GM12875 (cell line): Measurements from ENCODE around the gene JAKMIP1.

Source experiments
- H3K4me3 ChIP-seq: one replicate; pipeline ENCODE4 v1.5.1; 2011; ENCODE audit warnings: low read depth, low read length, control low read depth
- TF ChIP-seq, protein P1 (sequence below): IDR thresholded peaks from 2 replicates; pipeline ENCODE4 v1.5.1; 2011; ENCODE audit warnings: low read depth, mild to moderate bottlenecking, control low read depth, inconsistent platforms, low read length, moderate library complexity, borderline replicate concordance; ENCODE audit not compliant: insufficient read depth

The JAKMIP1 gene

GRCh38 chr4:6019316-6020263 is 180.8 kb downstream of the JAKMIP1 start:
- no peak overlapping the region for H3K4me3 ChIP-seq
- TF ChIP-seq, protein P1, sequence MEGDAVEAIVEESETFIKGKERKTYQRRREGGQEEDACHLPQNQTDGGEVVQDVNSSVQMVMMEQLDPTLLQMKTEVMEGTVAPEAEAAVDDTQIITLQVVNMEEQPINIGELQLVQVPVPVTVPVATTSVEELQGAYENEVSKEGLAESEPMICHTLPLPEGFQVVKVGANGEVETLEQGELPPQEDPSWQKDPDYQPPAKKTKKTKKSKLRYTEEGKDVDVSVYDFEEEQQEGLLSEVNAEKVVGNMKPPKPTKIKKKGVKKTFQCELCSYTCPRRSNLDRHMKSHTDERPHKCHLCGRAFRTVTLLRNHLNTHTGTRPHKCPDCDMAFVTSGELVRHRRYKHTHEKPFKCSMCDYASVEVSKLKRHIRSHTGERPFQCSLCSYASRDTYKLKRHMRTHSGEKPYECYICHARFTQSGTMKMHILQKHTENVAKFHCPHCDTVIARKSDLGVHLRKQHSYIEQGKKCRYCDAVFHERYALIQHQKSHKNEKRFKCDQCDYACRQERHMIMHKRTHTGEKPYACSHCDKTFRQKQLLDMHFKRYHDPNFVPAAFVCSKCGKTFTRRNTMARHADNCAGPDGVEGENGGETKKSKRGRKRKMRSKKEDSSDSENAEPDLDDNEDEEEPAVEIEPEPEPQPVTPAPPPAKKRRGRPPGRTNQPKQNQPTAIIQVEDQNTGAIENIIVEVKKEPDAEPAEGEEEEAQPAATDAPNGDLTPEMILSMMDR = peak; percentile 76

GRCh38 chr4:6018331-6018730 is 182.0 kb downstream of the JAKMIP1 start, which contains the start of gene C4orf50:
TSS of gene C4orf50 (minus strand) at chr4:6018431.
- TF ChIP-seq, protein P1 = no peak
- H3K4me3 ChIP-seq = no peak within 1 kb of the TSS

DNA sequence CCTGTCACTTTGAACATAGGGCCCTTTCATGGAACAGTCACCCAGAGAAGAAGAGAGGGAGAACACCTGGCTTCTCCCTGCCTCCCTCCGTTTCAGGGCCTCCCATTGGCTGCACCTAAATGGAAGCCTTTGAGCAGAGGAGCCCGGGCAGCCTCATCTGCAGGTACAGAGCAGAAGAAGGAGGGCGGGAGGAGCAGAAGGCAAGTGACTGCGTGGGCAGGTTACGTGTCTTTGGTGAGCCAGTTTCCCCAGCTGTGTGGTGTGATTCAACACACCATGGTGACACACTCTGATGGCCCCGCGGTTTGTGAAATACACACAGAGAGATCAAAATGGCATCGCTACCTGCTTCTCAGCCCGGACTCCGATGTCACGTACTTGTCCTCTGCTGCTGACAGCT is 182.5 kb downstream of the JAKMIP1 start:
- H3K4me3 ChIP-seq = no peak overlapping the region
- TF ChIP-seq, protein P1 = no peak

DNA sequence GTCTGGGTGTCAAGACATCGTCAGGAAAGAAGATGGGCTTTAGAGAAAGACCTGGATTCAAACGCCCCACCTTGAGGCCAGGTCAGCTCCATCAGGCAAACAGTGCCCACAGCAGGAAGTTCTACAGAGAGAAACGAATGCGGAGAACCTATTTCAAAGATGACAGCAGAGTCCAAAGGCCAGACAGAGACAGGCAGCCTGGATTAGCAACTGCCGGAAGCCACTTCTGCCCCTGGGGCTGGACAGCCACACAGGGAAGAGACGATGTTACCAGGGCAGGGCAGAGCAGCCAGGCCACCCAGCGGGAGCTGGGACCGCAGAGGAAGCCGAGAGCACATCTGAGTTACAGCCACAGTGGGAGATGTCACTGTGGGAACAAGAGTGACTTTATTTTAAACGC is 183.3 kb downstream of the JAKMIP1 start:
- TF ChIP-seq, protein P1 = no peak
- no peak overlapping the region for H3K4me3 ChIP-seq

DNA sequence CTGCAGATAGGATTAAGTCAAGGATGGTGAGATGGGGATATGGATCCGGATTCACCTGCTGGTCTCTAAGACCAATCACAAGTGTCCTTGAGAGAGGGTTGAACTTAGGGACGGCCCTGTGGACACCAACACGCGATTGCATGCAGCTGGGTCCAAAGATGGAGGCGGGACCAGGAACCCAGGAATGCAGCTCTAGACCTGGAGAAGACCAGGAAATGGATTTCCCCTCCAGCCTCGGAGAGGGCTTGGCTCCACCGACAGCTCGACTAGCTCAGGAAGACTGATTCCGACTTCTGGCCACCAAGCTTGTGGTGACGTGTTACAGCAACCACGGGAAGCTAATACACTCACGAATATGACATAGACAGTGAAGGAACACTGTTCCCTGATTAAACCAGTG is 186.8 kb downstream of the JAKMIP1 start:
- no peak overlapping the region for H3K4me3 ChIP-seq
- TF ChIP-seq, protein P1 = no peak

- H3K4me3 ChIP-seq = no peak overlapping the region
- TF ChIP-seq, protein P1 = no peak
These were observed 188.1 kb downstream of the JAKMIP1 start for GRCh38 chr4:6012200-6012599.

- no peak overlapping the region for H3K4me3 ChIP-seq
- TF ChIP-seq, protein P1 = no peak
These were observed 188.7 kb downstream of the JAKMIP1 start for GRCh38 chr4:6011686-6012085.
